MM.1S (cell line): Measurements from ENCODE around the gene RAB31.
"Not testable (repeated sequence)": the region's sequence is repeated elsewhere in the genome, so short reads cannot be mapped to it uniquely, and the experiment has no call there.

Experiments used
- DNase-seq: peaks from one replicate; pipeline ENCODE4 v3.0.0-alpha.2; 2015
- H2AFZ ChIP-seq: fragments of 300-600 bp; sonication (generic); 2 replicates; pipeline ENCODE4 v1.6.0; 2016; ENCODE audit warnings: antibody characterized with exemption, low read length
- H3F3A ChIP-seq: fragments of 300-600 bp; sonication (generic); 2 replicates; pipeline ENCODE4 v1.6.1; 2016; ENCODE audit warnings: mild to moderate bottlenecking, antibody characterized with exemption, low read length, moderate library complexity, mixed read lengths; ENCODE audit not compliant: insufficient read depth
- H3K27ac ChIP-seq: fragments of 300-600 bp; sonication (generic); 2 replicates; pipeline ENCODE4 v1.5.1; 2016; ENCODE audit warnings: mild to moderate bottlenecking, low read length
- H3K27me3 ChIP-seq: fragments of 300-600 bp; sonication (generic); replicated peaks from 2 replicates; pipeline ENCODE4 v1.6.0; 2016; ENCODE audit warnings: low read length; ENCODE audit not compliant: insufficient read depth
- H3K36me3 ChIP-seq: fragments of 300-600 bp; sonication (generic); replicated peaks from 2 replicates; pipeline ENCODE4 v1.6.1; 2016; ENCODE audit warnings: mild to moderate bottlenecking, low read length, mixed read lengths; ENCODE audit not compliant: insufficient read depth
- H3K4me1 ChIP-seq: fragments of 300-600 bp; sonication (generic); 2 replicates; pipeline ENCODE4 v1.6.1; 2016; ENCODE audit warnings: low read length, mixed read lengths
- H3K4me2 ChIP-seq: fragments of 300-600 bp; sonication (generic); 2 replicates; pipeline ENCODE4 v1.6.0; 2016; ENCODE audit warnings: low read depth, low read length
- H3K4me3 ChIP-seq: fragments of 300-600 bp; sonication (generic); 2 replicates; pipeline ENCODE4 v1.5.1; 2016; ENCODE audit warnings: low read length, mixed read lengths
- H3K79me2 ChIP-seq: fragments of 300-600 bp; sonication (generic); 2 replicates; pipeline ENCODE4 v1.6.1; 2016; ENCODE audit warnings: mixed run types, low read length, mixed read lengths
- H3K9ac ChIP-seq: fragments of 300-600 bp; sonication (generic); 2 replicates; pipeline ENCODE4 v1.6.1; 2016; ENCODE audit warnings: low read length, mixed read lengths
- H3K9me2 ChIP-seq: fragments of 300-600 bp; sonication (generic); replicated peaks from 2 replicates; pipeline ENCODE4 v1.6.1; 2016; ENCODE audit warnings: mild to moderate bottlenecking, low read length, mixed read lengths; ENCODE audit not compliant: insufficient read depth
- H3K9me3 ChIP-seq: fragments of 300-600 bp; sonication (generic); replicated peaks from 2 replicates; pipeline ENCODE4 v1.6.1; 2016; ENCODE audit warnings: mild to moderate bottlenecking, low read length, mixed read lengths; ENCODE audit not compliant: insufficient read depth
- H4K20me1 ChIP-seq: fragments of 300-600 bp; sonication (generic); 2 replicates; pipeline ENCODE4 v1.6.1; 2016; ENCODE audit warnings: mild to moderate bottlenecking, low read length, moderate library complexity, mixed read lengths; ENCODE audit not compliant: insufficient read depth
- EZH2 ChIP-seq: fragments of 300-600 bp; sonication (generic); optimal IDR thresholded peaks from 2 replicates; pipeline ENCODE3; 2017; ENCODE audit warnings: low read depth, mild to moderate bottlenecking, antibody characterized with exemption, low read length, mixed read lengths
- EZH2phosphoT487 ChIP-seq: fragments of 300-600 bp; sonication (generic); IDR thresholded peaks from 2 replicates; pipeline ENCODE4 v1.6.1; 2018; ENCODE audit warnings: antibody characterized with exemption, low read length
- TF ChIP-seq, protein P1 (sequence below): fragments of 300-600 bp; sonication (generic); IDR thresholded peaks from 2 replicates; pipeline ENCODE4 v1.5.1; 2016; ENCODE audit warnings: antibody characterized with exemption, low read length, mixed read lengths

Gene RAB31

GRCh38 chr18:9671214-9671613 is 36.9 kb upstream of the RAB31 start:
- peaks cover 13% of the 10 kb centered on the region for H3K4me1 ChIP-seq

DNA sequence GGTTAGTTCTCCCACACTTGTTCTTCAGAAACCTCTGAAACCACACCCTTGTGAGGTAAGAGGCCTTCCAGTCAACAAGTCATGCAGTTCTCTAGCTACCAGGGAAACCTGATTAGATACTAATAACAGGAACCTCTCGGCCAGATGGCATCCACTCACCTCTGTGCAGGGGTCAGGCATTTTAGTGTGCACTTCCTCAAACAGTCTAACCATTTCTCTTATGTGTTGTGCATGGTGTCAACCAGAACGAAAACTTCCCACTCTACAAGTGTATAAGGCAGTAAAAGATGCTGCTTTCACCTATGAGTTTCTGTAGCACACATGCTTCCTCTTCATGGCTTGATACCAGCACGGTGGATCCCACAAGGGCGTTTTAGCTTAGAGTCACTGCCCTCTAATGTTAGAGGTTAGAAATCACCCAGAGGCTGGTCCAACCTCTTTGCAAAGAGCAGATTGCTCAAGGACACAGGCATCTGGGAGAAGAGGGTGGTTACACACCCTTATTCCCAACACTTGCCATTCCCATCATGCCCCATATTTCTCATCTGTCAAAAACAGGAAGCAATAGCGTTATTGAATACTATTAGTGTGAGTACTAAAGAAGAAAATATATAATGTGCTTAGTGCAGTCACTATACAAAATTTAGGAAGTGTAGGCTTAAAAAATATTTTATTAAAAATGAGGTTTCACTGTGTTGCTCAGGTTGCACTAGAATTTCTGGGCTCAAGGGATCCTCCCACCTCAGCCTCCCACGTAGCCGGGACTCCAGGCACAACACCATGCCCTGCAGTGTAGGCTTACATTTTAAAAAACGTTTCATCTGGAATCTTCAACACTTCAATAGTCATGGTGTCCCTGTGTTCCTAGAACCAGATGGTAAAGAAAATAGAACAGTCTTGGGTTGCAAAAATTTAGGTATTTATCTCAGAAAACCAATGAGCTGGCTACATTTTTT is 34.5 kb upstream of the RAB31 start:
- peaks cover 15% of the 10 kb centered on the region for H3F3A ChIP-seq
- H3K27ac ChIP-seq, result peak overlapping the region; percentile 69
- peaks cover 13% of the 10 kb centered on the region for H3K4me1 ChIP-seq
- H3K9me2 ChIP-seq, result no peaks in the 10 kb centered on the region
- peak overlapping the region; percentile 32; the same call in 1 of the 2 replicates for H3K4me2 ChIP-seq
- H3K9me3 ChIP-seq, result no peaks in the 10 kb centered on the region
- peak overlapping the region; percentile 20; the same call in 1 of the 2 replicates for H3K4me3 ChIP-seq
- H3K9ac ChIP-seq, result peak overlapping the region; percentile 14; the same call in 1 of the 2 replicates
- DNase-seq, result peak; percentile 82
- H2AFZ ChIP-seq, result peak overlapping the region; percentile 26; the same call in 1 of the 2 replicates
- no peaks in the 10 kb centered on the region for H4K20me1 ChIP-seq
- no peaks in the 10 kb centered on the region for H3K36me3 ChIP-seq
- TF ChIP-seq, protein P1, sequence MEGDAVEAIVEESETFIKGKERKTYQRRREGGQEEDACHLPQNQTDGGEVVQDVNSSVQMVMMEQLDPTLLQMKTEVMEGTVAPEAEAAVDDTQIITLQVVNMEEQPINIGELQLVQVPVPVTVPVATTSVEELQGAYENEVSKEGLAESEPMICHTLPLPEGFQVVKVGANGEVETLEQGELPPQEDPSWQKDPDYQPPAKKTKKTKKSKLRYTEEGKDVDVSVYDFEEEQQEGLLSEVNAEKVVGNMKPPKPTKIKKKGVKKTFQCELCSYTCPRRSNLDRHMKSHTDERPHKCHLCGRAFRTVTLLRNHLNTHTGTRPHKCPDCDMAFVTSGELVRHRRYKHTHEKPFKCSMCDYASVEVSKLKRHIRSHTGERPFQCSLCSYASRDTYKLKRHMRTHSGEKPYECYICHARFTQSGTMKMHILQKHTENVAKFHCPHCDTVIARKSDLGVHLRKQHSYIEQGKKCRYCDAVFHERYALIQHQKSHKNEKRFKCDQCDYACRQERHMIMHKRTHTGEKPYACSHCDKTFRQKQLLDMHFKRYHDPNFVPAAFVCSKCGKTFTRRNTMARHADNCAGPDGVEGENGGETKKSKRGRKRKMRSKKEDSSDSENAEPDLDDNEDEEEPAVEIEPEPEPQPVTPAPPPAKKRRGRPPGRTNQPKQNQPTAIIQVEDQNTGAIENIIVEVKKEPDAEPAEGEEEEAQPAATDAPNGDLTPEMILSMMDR, result peak; percentile 54
- TF ChIP-seq EZH2phosphoT487 (no peak), EZH2 (no peak)
- H3K79me2 ChIP-seq, result no peaks in the 10 kb centered on the region
- H3K27me3 ChIP-seq, result no peaks in the 10 kb centered on the region

More at GRCh38 chr18:9671214-9671613, 36.9 kb upstream of the RAB31 start:
- no peaks in the 10 kb centered on the region for H3K36me3 ChIP-seq
- H3K27ac ChIP-seq, result no peak overlapping the region
- no peaks in the 10 kb centered on the region for H3K27me3 ChIP-seq
- no peaks in the 10 kb centered on the region for H3K9me3 ChIP-seq
- peaks cover 15% of the 10 kb centered on the region for H3F3A ChIP-seq
- H3K79me2 ChIP-seq, result no peaks in the 10 kb centered on the region
- DNase-seq, result no peak
- no peak overlapping the region for H2AFZ ChIP-seq
- no peaks in the 10 kb centered on the region for H4K20me1 ChIP-seq
- no peaks in the 10 kb centered on the region for H3K9me2 ChIP-seq
- no peak overlapping the region for H3K4me2 ChIP-seq
- no peak overlapping the region for H3K4me3 ChIP-seq
- H3K9ac ChIP-seq, result no peak overlapping the region
- TF ChIP-seq, protein P1, result no peak
- TF ChIP-seq EZH2phosphoT487 (no peak), EZH2 (no peak)

DNA sequence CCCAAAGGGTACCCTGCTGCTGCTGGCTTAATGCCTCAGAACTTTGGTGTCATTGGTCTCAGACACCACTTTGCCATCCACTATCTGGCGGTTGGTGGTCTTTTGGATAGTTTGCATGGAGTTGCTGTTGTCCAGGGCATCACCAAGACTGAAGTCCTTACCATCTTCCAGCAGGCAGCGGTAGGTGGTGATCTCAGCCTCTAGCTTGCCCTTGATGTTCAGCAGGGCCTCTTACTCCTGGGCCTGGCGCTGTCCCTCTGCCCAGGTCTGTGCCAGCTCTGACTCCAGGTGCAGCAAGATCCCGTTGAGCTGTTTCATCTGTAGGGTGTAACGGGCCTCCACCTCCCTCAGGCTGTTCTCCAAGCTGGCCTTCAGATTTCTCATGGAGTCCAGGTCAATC is 29.9 kb upstream of the RAB31 start:
- DNase-seq, H4K20me1 ChIP-seq, H3F3A ChIP-seq, H3K79me2 ChIP-seq, H3K36me3 ChIP-seq, H3K4me2 ChIP-seq, H3K27me3 ChIP-seq, H3K9ac ChIP-seq, H2AFZ ChIP-seq, H3K4me1 ChIP-seq, H3K4me3 ChIP-seq, H3K9me2 ChIP-seq, H3K9me3 ChIP-seq, H3K27ac ChIP-seq: not testable (repeated sequence)

DNA sequence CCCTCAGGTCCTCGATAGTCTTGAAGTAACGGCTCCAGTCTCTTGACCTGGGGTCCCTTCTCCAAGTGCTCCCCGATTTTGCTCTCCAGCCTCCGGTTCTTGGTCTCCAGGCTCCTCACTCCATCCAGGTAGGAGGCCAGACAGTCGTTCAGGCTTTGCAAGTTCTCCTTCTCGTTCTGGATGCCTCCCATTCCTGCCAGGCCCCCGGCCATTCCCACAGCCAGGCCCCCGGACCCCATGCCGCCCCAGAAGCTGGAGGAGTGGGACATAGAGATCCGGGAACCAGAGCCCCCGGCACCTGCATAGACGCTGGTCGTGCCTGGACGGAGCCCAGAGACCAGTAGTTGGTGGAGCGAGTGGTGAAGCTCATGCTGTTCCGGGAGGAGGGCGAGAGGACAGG is 29.0 kb upstream of the RAB31 start:
- no peaks in the 10 kb centered on the region for H3K36me3 ChIP-seq
- no peak overlapping the region for H3K9ac ChIP-seq
- no peaks in the 10 kb centered on the region for H3F3A ChIP-seq
- H3K9me3 ChIP-seq, result no peaks in the 10 kb centered on the region
- TF ChIP-seq EZH2phosphoT487 (no peak), EZH2 (no peak)
- TF ChIP-seq, protein P1, result no peak
- H2AFZ ChIP-seq, result no peak overlapping the region
- peaks cover 3% of the 10 kb centered on the region; the same call in 1 of the 2 replicates for H3K4me1 ChIP-seq
- H3K79me2 ChIP-seq, result no peaks in the 10 kb centered on the region
- no peaks in the 10 kb centered on the region for H3K27me3 ChIP-seq
- H3K4me3 ChIP-seq, result no peak overlapping the region
- no peak overlapping the region for H3K27ac ChIP-seq
- no peak overlapping the region for H3K4me2 ChIP-seq
- H4K20me1 ChIP-seq, result no peaks in the 10 kb centered on the region
- DNase-seq, result no peak
- H3K9me2 ChIP-seq, result no peaks in the 10 kb centered on the region
